Activated CD8-positive, alpha-beta memory T cell treated with anti-CD3 and anti-CD28 coated beads for 1 hour (primary cell): ENCODE measurements around the gene RBFOX1.

Experiments used
- DNase-seq, 2 donors: peaks; one replicate each; pipeline ENCODE4 v3.0.0-alpha.2; 2020; ENCODE audit warnings: low read depth in 1 of 2; ENCODE audit errors: extremely low read depth in 1 of 2

Gene RBFOX1

GRCh38 chr16:7646821-7647500 is 314.3 kb downstream of the RBFOX1 start:
- no peak for DNase-seq

GRCh38 chr16:7650431-7650830 is 317.8 kb downstream of the RBFOX1 start:
- DNase-seq = no peak

GRCh38 chr16:7651803-7652570 is 319.3 kb downstream of the RBFOX1 start:
- no peak for DNase-seq

GRCh38 chr16:7653746-7654461 is 321.3 kb downstream of the RBFOX1 start:
- DNase-seq = no peak

GRCh38 chr16:7675628-7676027 is 343.0 kb downstream of the RBFOX1 start:
- DNase-seq = no peak

GRCh38 chr16:7680296-7680695 is 347.7 kb downstream of the RBFOX1 start:
- no peak for DNase-seq

- no peak for DNase-seq
Observed at GRCh38 chr16:7688811-7689210, 356.2 kb downstream of the RBFOX1 start.

GRCh38 chr16:7689234-7689633 is 356.6 kb downstream of the RBFOX1 start:
- no peak for DNase-seq

- DNase-seq = no peak
Observed at GRCh38 chr16:7691533-7691932, 358.9 kb downstream of the RBFOX1 start.

- DNase-seq = no peak
Observed at GRCh38 chr16:7703672-7704071, 371.0 kb downstream of the RBFOX1 start.

- DNase-seq = no peak
Observed at GRCh38 chr16:7705885-7706284, 373.2 kb downstream of the RBFOX1 start.

GRCh38 chr16:7709186-7709585 is 376.5 kb downstream of the RBFOX1 start:
- DNase-seq = no peak

GRCh38 chr16:7713244-7713643 is 380.6 kb downstream of the RBFOX1 start:
- no peak for DNase-seq

GRCh38 chr16:7714775-7715174 is 382.1 kb downstream of the RBFOX1 start:
- DNase-seq = no peak

- DNase-seq = no peak
Observed at GRCh38 chr16:7716660-7717550, 384.3 kb downstream of the RBFOX1 start.

- no peak for DNase-seq
Observed at GRCh38 chr16:7722761-7723160, 390.1 kb downstream of the RBFOX1 start.

GRCh38 chr16:7731141-7731540 is 398.5 kb downstream of the RBFOX1 start:
- no peak for DNase-seq

GRCh38 chr16:7736138-7736665 is 403.6 kb downstream of the RBFOX1 start:
- no peak for DNase-seq

GRCh38 chr16:7742626-7743025 is 410.0 kb downstream of the RBFOX1 start:
- DNase-seq = no peak

GRCh38 chr16:7744546-7745264 is 412.1 kb downstream of the RBFOX1 start:
- DNase-seq = no peak
